ENCODE data around the gene SDK2.

Gene SDK2

GRCh38 chr17:73468221-73468620 is 176.0 kb downstream of the SDK2 start:
- TF ChIP-seq SUZ12 (IDR thresholded peaks at IDR 0.05) (no peak), ELF4 (IDR thresholded peaks at IDR 0.05) (no peak), FOXM1 (IDR thresholded peaks at IDR 0.05; ENCODE audit: borderline replicate concordance) (no peak), ARNT (IDR thresholded peaks at IDR 0.05) (no peak), NFRKB (IDR thresholded peaks at IDR 0.05) (no peak), L3MBTL2 (conservative IDR thresholded peaks at IDR 0.05) (no peak), TARDBP (IDR thresholded peaks at IDR 0.05) (no peak), LEF1 (IDR thresholded peaks at IDR 0.05; ENCODE audit: borderline replicate concordance) (no peak)
- TF ChIP-seq, protein P1, sequence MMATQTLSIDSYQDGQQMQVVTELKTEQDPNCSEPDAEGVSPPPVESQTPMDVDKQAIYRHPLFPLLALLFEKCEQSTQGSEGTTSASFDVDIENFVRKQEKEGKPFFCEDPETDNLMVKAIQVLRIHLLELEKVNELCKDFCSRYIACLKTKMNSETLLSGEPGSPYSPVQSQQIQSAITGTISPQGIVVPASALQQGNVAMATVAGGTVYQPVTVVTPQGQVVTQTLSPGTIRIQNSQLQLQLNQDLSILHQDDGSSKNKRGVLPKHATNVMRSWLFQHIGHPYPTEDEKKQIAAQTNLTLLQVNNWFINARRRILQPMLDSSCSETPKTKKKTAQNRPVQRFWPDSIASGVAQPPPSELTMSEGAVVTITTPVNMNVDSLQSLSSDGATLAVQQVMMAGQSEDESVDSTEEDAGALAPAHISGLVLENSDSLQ (IDR thresholded peaks at IDR 0.05), result no peak
- ChIA-PET CTCF (no interaction called here), POLR2A (no interaction called here)
- no peak for DNase-seq (ENCODE audit: extremely low spot score)

- TF ChIP-seq SUZ12 (IDR thresholded peaks at IDR 0.05), result no peak
- no peak for TF ChIP-seq CTBP1 (IDR thresholded peaks at IDR 0.05; ENCODE audit: borderline replicate concordance)
- TF ChIP-seq ELF4 (IDR thresholded peaks at IDR 0.05), result no peak
- TF ChIP-seq FOXM1 (IDR thresholded peaks at IDR 0.05; ENCODE audit: borderline replicate concordance), result no peak
- no peak for TF ChIP-seq L3MBTL2 (conservative IDR thresholded peaks at IDR 0.05)
- CTCF ChIA-PET, result no interaction called here
- POLR2A ChIA-PET, result no interaction called here
Observed at GRCh38 chr17:73467651-73468050, 176.6 kb downstream of the SDK2 start.

DNA sequence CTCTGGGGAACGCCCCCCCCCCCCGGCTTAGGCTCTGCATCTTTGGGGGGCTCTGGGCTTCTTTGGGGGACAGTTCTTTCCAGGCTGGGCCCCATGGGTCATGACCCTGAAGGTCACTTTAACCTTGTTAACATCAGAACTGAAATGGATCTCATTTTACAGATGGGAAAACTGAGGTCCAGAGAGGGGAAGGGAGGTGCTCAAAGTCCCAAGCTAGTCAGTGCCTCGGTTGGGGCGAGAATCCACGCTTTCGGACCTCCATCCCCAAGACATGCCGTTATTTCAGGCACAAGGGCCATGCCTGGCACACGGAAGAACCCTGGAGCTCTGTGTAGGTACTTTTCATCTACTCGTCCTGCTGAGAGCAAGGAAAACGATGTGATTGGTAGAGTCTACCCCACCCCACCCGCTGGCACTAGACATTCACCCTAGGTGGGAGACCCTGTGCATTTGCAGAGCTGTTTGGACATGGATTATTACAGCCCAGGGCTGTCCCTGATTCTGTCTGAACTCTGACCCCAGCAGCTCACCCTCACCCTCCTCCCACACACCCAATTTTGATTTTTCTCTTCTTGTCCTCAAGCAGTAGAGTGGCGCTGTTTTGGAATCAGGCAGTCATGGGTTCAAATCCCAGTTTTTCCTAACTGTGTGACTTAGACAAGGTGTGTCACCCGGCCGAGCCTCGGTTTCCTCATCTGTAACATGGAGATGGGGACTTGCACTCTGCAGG is 177.4 kb downstream of the SDK2 start:
- CTCF ChIA-PET, result interaction anchor here (0.6 kb wide), 1 partner anchor 72 kb away, joined by 3 read pairs; no protein-coding TSS in a partner anchor
- no peak for DNase-seq (ENCODE audit: extremely low spot score)
- TF ChIP-seq ELF4 (IDR thresholded peaks at IDR 0.05) (no peak), FOXM1 (IDR thresholded peaks at IDR 0.05; ENCODE audit: borderline replicate concordance) (no peak), TARDBP (IDR thresholded peaks at IDR 0.05) (no peak), NFRKB (IDR thresholded peaks at IDR 0.05) (no peak), HDGF (IDR thresholded peaks at IDR 0.05; ENCODE audit: borderline replicate concordance) (no peak), LEF1 (IDR thresholded peaks at IDR 0.05; ENCODE audit: borderline replicate concordance) (no peak), BHLHE40 (IDR thresholded peaks at IDR 0.05; ENCODE audit: borderline replicate concordance) (no peak), SUZ12 (IDR thresholded peaks at IDR 0.05) (no peak), ARNT (IDR thresholded peaks at IDR 0.05) (no peak), FOXK2 (IDR thresholded peaks at IDR 0.05) (no peak), L3MBTL2 (conservative IDR thresholded peaks at IDR 0.05) (no peak), CTBP1 (IDR thresholded peaks at IDR 0.05; ENCODE audit: borderline replicate concordance) (no peak), FOXA1 (IDR thresholded peaks at IDR 0.05) (no peak), ZNF384 (IDR thresholded peaks at IDR 0.05) (no peak), SP1 (IDR thresholded peaks at IDR 0.05) (no peak)
- TF ChIP-seq, protein P1 (IDR thresholded peaks at IDR 0.05), result no peak
- POLR2A ChIA-PET, result no interaction called here

More at GRCh38 chr17:73467651-73468050, 176.6 kb downstream of the SDK2 start:
- DNase-seq (ENCODE audit: extremely low spot score), result no peak

DNA sequence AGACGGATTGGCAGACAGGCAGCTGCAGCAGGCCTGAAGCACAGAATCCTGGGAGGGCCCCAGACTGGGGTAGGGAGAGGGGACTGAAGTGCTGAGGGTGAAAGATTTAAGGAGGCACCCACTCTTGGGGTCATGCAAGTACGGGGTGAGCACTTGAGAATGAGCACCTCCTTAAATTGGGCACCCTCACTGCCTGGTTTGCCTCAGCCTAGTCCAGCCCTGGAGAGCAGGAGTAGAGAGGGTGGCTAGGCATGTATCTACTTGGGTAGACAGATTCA is 178.4 kb downstream of the SDK2 start:
- no peak for DNase-seq (ENCODE audit: extremely low spot score)
- TF ChIP-seq CTBP1 (IDR thresholded peaks at IDR 0.05; ENCODE audit: borderline replicate concordance) (no peak), FOXA1 (IDR thresholded peaks at IDR 0.05) (no peak), ARNT (IDR thresholded peaks at IDR 0.05) (no peak), LEF1 (IDR thresholded peaks at IDR 0.05; ENCODE audit: borderline replicate concordance) (no peak), ZNF384 (IDR thresholded peaks at IDR 0.05) (no peak), TARDBP (IDR thresholded peaks at IDR 0.05) (no peak), FOXM1 (IDR thresholded peaks at IDR 0.05; ENCODE audit: borderline replicate concordance) (no peak), FOXK2 (IDR thresholded peaks at IDR 0.05) (no peak), NFRKB (IDR thresholded peaks at IDR 0.05) (no peak), BHLHE40 (IDR thresholded peaks at IDR 0.05; ENCODE audit: borderline replicate concordance) (no peak), SP1 (IDR thresholded peaks at IDR 0.05) (no peak)
- TF ChIP-seq, protein P1 (IDR thresholded peaks at IDR 0.05), result no peak
- ChIA-PET POLR2A (no interaction called here), CTCF (no interaction called here)

- ChIA-PET CTCF (no interaction called here), POLR2A (no interaction called here)
- no peak for TF ChIP-seq FOXM1 (IDR thresholded peaks at IDR 0.05; ENCODE audit: borderline replicate concordance)
- no peak for TF ChIP-seq ARNT (IDR thresholded peaks at IDR 0.05)
- TF ChIP-seq BHLHE40 (IDR thresholded peaks at IDR 0.05; ENCODE audit: borderline replicate concordance), result no peak
- no peak for TF ChIP-seq LEF1 (IDR thresholded peaks at IDR 0.05; ENCODE audit: borderline replicate concordance)
- no peak for TF ChIP-seq CTBP1 (IDR thresholded peaks at IDR 0.05; ENCODE audit: borderline replicate concordance)
- no peak for TF ChIP-seq FOXA1 (IDR thresholded peaks at IDR 0.05)
- TF ChIP-seq HDGF (IDR thresholded peaks at IDR 0.05; ENCODE audit: borderline replicate concordance), result no peak
- TF ChIP-seq TARDBP (IDR thresholded peaks at IDR 0.05), result no peak
- no peak for TF ChIP-seq ZNF384 (IDR thresholded peaks at IDR 0.05)
- TF ChIP-seq SUZ12 (IDR thresholded peaks at IDR 0.05), result no peak
- TF ChIP-seq L3MBTL2 (conservative IDR thresholded peaks at IDR 0.05), result no peak
- TF ChIP-seq ELF4 (IDR thresholded peaks at IDR 0.05), result no peak
- no peak for TF ChIP-seq FOXK2 (IDR thresholded peaks at IDR 0.05)
- TF ChIP-seq, protein P1 (IDR thresholded peaks at IDR 0.05), result no peak
- no peak for TF ChIP-seq NFRKB (IDR thresholded peaks at IDR 0.05)
- TF ChIP-seq SP1 (IDR thresholded peaks at IDR 0.05), result no peak
- DNase-seq (ENCODE audit: extremely low spot score), result no peak
Observed at GRCh38 chr17:73465130-73465952, 178.9 kb downstream of the SDK2 start.
